Caco-2 (cell line): ENCODE results near the gene ATG13. TPM values are rescaled to one million over a fixed set of nuclear protein-coding genes. Genes with fewer than 3 reads are reported as not detected.
A peak's percentile ranks its signal among the peaks of the same experiment; 100 is the strongest.

Source experiments
- BruUV-seq: library from RNA; stranded (reverse); fragments of 400-500 nt; replicated peaks from 2 replicates; lab custom pipeline; 2021; lab: Mats Ljungman, UMichigan
- CTCF ChIA-PET: fragments of 300-600 bp; sonication (Branson Sonifier 250); formaldehyde crosslinking; loops from one replicate; lab custom pipeline; 2022; ENCODE audit warnings: antibody characterized with exemption; lab: Charles Lee
- POLR2A ChIA-PET: fragments of 300-600 bp; sonication (Branson Sonifier 250); formaldehyde crosslinking; loops from one replicate; lab custom pipeline; 2022; ENCODE audit warnings: antibody characterized with exemption; lab: Charles Lee
- DNase-seq, 2 experiments: peaks; one replicate each; pipeline versions ENCODE4 v3.0.0 to v3.0.0-alpha.2; 2020 to 2022
- H3K27me3 ChIP-seq: replicated peaks from 2 replicates; pipeline ENCODE4 v1.6.0; 2011; ENCODE audit warnings: low read length; ENCODE audit not compliant: control insufficient read depth, insufficient read depth
- H3K36me3 ChIP-seq: 2 replicates; pipeline ENCODE4 v1.5.1; 2011; ENCODE audit warnings: low read length; ENCODE audit not compliant: control insufficient read depth, insufficient read depth
- H3K4me1 ChIP-seq: fragments of 250-450 bp; sonication (Bioruptor Pico); 2 replicates; pipeline ENCODE4 v1.5.1; 2020; ENCODE audit warnings: mild to moderate bottlenecking
- H3K4me3 ChIP-seq: 2 replicates; pipeline ENCODE4 v1.5.1; 2011; ENCODE audit warnings: low read depth, mild to moderate bottlenecking, control low read depth, low read length
- H3K9me3 ChIP-seq: fragments of 250-450 bp; sonication (Bioruptor Pico); 2 replicates; pipeline ENCODE4 v1.5.1; 2020; ENCODE audit warnings: mild to moderate bottlenecking, moderate library complexity
- H3K27ac Mint-ChIP-seq: one replicate; pipeline ENCODE4 v1.8.0; 2022; ENCODE audit warnings: mixed read lengths; ENCODE audit not compliant: unreplicated experiment
- H3K27me3 Mint-ChIP-seq: one replicate; pipeline ENCODE4 v1.8.0; 2022; ENCODE audit warnings: mixed read lengths; ENCODE audit not compliant: insufficient read depth, unreplicated experiment
- H3K36me3 Mint-ChIP-seq: one replicate; pipeline ENCODE4 v1.8.0; 2022; ENCODE audit warnings: mild to moderate bottlenecking, mixed read lengths; ENCODE audit not compliant: insufficient read depth, unreplicated experiment
- H3K4me1 Mint-ChIP-seq: one replicate; pipeline ENCODE4 v1.8.0; 2022; ENCODE audit warnings: low read depth, mixed read lengths; ENCODE audit not compliant: unreplicated experiment
- H3K4me3 Mint-ChIP-seq: one replicate; pipeline ENCODE4 v1.8.0; 2022; ENCODE audit warnings: mild to moderate bottlenecking, moderate library complexity, mixed read lengths; ENCODE audit not compliant: unreplicated experiment
- H3K9me3 Mint-ChIP-seq: one replicate; pipeline ENCODE4 v1.8.0; 2022; ENCODE audit warnings: mixed read lengths; ENCODE audit not compliant: unreplicated experiment
- intact Hi-C: fragments of 100-400 bp; cut with micrococcal nuclease; formaldehyde crosslinking; loops from one replicate; pipeline ENCODE4 v1.10.0; 2022; ENCODE audit not compliant: unreplicated experiment
- total RNA-seq: library from RNA; stranded (reverse); gene quantifications from 2 replicates; pipeline ENCODE4 v1.2.3, GENCODE V29; 2022
- TF ChIP-seq, protein P1 (sequence below), 2 experiments: fragments of 200-600 bp in 1 of 2; IDR thresholded peaks; 1 replicate in 1 of 2; 2 replicates in 1 of 2; pipeline versions ENCODE4 v1.5.1 to v1.8.0; 2011 to 2022; ENCODE audit warnings: antibody characterized with exemption in 1 of 2, control low read depth in 1 of 2, inconsistent platforms in 1 of 2, low read depth in 1 of 2, low read length in 1 of 2, mild to moderate bottlenecking in 1 of 2, moderate library complexity in 1 of 2; ENCODE audit not compliant: insufficient read depth in 1 of 2, severe bottlenecking in 1 of 2, unreplicated experiment in 1 of 2

The ATG13 gene
- total RNA-seq, 1 experiment from 2014 or later: 101 TPM

DNA sequence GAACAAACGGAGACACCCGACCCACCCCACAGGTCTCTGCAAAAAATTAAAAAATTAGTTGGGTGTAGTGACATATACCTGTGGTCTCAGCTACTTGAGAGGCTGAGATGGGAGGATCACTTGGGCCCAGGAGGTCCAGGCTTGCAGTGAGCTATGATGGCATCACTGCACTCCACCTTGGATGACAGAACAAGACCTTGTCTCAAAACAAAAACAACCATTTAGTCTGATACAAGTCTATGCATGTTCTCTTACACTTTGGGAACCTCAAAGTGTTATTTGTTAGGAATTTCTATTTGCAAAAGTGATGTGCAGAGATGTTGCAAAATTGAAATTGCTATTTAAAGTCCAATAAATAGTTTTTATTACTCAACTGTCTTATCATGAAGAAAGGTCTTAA lies 14.3 kb downstream of the ATG13 start:
- TF ChIP-seq, protein P1, sequence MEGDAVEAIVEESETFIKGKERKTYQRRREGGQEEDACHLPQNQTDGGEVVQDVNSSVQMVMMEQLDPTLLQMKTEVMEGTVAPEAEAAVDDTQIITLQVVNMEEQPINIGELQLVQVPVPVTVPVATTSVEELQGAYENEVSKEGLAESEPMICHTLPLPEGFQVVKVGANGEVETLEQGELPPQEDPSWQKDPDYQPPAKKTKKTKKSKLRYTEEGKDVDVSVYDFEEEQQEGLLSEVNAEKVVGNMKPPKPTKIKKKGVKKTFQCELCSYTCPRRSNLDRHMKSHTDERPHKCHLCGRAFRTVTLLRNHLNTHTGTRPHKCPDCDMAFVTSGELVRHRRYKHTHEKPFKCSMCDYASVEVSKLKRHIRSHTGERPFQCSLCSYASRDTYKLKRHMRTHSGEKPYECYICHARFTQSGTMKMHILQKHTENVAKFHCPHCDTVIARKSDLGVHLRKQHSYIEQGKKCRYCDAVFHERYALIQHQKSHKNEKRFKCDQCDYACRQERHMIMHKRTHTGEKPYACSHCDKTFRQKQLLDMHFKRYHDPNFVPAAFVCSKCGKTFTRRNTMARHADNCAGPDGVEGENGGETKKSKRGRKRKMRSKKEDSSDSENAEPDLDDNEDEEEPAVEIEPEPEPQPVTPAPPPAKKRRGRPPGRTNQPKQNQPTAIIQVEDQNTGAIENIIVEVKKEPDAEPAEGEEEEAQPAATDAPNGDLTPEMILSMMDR (IDR thresholded peaks at IDR 0.05; ENCODE audit: insufficient read depth in 1 of 2, low read depth in 1 of 2, low read length in 1 of 2, severe bottlenecking in 1 of 2, unreplicated experiment in 1 of 2): no peak
- Mint-ChIP-seq H3K9me3 (no peaks in the 10 kb centered on the region), H3K27me3 (no peaks in the 10 kb centered on the region), H3K4me1 (no peaks in the 10 kb centered on the region), H3K4me3 (no peak overlapping the region), H3K27ac (no peak overlapping the region), H3K36me3 (peaks cover 26% of the 10 kb centered on the region)
- no TSS peak for BruUV-seq
- POLR2A ChIA-PET: interaction anchor here (0.9 kb wide), 1 partner anchor 69 kb away, joined by 3 read pairs; the partner anchor contains the start of genes ARHGAP1 and ZNF408
- CTCF ChIA-PET: no interaction called here
- Histone ChIP-seq H3K4me1 (no peaks in the 10 kb centered on the region; the same call in 1 of the 2 replicates), H3K36me3 (no peaks in the 10 kb centered on the region; the same call in 1 of the 2 replicates), H3K9me3 (no peaks in the 10 kb centered on the region), H3K27me3 (no peaks in the 10 kb centered on the region), H3K4me3 (no peak overlapping the region)
- DNase-seq: no peak
- intact Hi-C loops: no loop called here

DNA sequence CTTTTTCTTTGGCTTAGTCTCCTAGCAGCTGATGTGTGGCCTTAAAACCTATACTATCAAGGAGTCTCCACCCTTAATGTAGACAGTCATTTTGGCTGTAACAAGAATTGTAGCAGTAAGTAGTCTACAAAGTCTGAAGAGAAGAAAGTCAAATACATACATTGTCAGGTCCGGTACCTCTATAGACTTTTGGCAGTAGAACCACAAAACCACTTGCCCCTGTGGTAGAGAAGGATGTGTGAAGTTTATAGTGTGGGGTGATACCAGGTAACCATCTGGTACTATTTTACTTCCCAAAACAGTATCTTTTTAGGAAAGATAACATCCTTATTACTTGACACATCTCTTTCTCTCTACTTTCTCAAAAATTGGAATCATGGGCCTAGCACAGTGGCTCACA lies 15.1 kb downstream of the ATG13 start:
- no peak overlapping the region for H3K27ac Mint-ChIP-seq
- H3K27me3 ChIP-seq: no peaks in the 10 kb centered on the region
- no peak overlapping the region for H3K4me3 ChIP-seq
- no peaks in the 10 kb centered on the region; the same call in 1 of the 2 replicates for H3K36me3 ChIP-seq
- ChIA-PET CTCF (no interaction called here), POLR2A (no interaction called here)
- H3K4me1 ChIP-seq: no peaks in the 10 kb centered on the region; the same call in 1 of the 2 replicates
- intact Hi-C loops: no loop called here
- H3K4me1 Mint-ChIP-seq: no peaks in the 10 kb centered on the region
- H3K9me3 Mint-ChIP-seq: no peaks in the 10 kb centered on the region
- TF ChIP-seq, protein P1 (IDR thresholded peaks at IDR 0.05; ENCODE audit: insufficient read depth in 1 of 2, low read depth in 1 of 2, low read length in 1 of 2, severe bottlenecking in 1 of 2, unreplicated experiment in 1 of 2): no peak
- BruUV-seq: TSS peak; percentile 24
- H3K27me3 Mint-ChIP-seq: no peaks in the 10 kb centered on the region
- H3K36me3 Mint-ChIP-seq: peaks cover 26% of the 10 kb centered on the region
- DNase-seq: no peak
- H3K9me3 ChIP-seq: no peaks in the 10 kb centered on the region
- no peak overlapping the region for H3K4me3 Mint-ChIP-seq

GRCh38 chr11:46633291-46634217 lies 16.2 kb downstream of the ATG13 start:
- intact Hi-C loops: no loop called here
- DNase-seq: no peak
- peaks cover 30% of the 10 kb centered on the region for H3K36me3 Mint-ChIP-seq
- H3K9me3 Mint-ChIP-seq: no peaks in the 10 kb centered on the region
- Histone ChIP-seq H3K4me3 (no peak overlapping the region), H3K4me1 (no peaks in the 10 kb centered on the region; the same call in 1 of the 2 replicates), H3K27me3 (no peaks in the 10 kb centered on the region), H3K36me3 (no peaks in the 10 kb centered on the region; the same call in 1 of the 2 replicates), H3K9me3 (no peaks in the 10 kb centered on the region)
- H3K27ac Mint-ChIP-seq: no peak overlapping the region
- TF ChIP-seq, protein P1 (IDR thresholded peaks at IDR 0.05; ENCODE audit: insufficient read depth in 1 of 2, low read depth in 1 of 2, low read length in 1 of 2, severe bottlenecking in 1 of 2, unreplicated experiment in 1 of 2): no peak
- H3K4me1 Mint-ChIP-seq: no peaks in the 10 kb centered on the region
- H3K27me3 Mint-ChIP-seq: no peaks in the 10 kb centered on the region
- POLR2A ChIA-PET: no interaction called here
- CTCF ChIA-PET: interaction anchor here (1.1 kb wide), 1 partner anchor 144 kb away, joined by 3 read pairs; no protein-coding TSS in a partner anchor
- BruUV-seq: no TSS peak
- H3K4me3 Mint-ChIP-seq: no peak overlapping the region
